ENCODE data around the gene SGTA.
A peak's percentile ranks its signal among the peaks of the same experiment; 100 is the strongest.

SGTA gene

GRCh38 chr19:2721570-2722540 is 61.2 kb downstream of the SGTA start:
- TF ChIP-seq SPI1 (IDR thresholded peaks at IDR 0.05; ENCODE audit: borderline replicate concordance, low read depth) (no peak), CTCF (IDR thresholded peaks at IDR 0.05; ENCODE audit: insufficient read depth, low read length) (no peak), GABPA (IDR thresholded peaks at IDR 0.05; ENCODE audit: low read depth) (no peak), POLR2AphosphoS5 (IDR thresholded peaks at IDR 0.05; ENCODE audit: low read depth) (no peak), REST (IDR thresholded peaks at IDR 0.05; ENCODE audit: insufficient replicate concordance, low read depth) (no peak)
- Histone ChIP-seq H3K4me3 (replicated peaks; ENCODE audit: insufficient read depth, low read length) (peak overlapping the region; percentile 20), H3K27ac (replicated peaks) (no peak overlapping the region), H3K27me3 (ENCODE audit: insufficient read depth, poor library complexity, severe bottlenecking) (peaks cover 18% of the 10 kb centered on the region)
- no peak for DNase-seq (ENCODE audit: low read depth in 1 of 2, low spot score in 1 of 2)

- H3K27ac ChIP-seq (replicated peaks), result no peak within 1 kb of the TSS
- peaks cover 16% of the 10 kb centered on the region for H3K27me3 ChIP-seq (ENCODE audit: insufficient read depth, poor library complexity, severe bottlenecking)
- DNase-seq (ENCODE audit: low read depth in 1 of 2, low spot score in 1 of 2), result no peak
- H3K4me3 ChIP-seq (replicated peaks; ENCODE audit: insufficient read depth, low read length), result peak within 1 kb of the TSS; percentile 25
- no peak for TF ChIP-seq SPI1 (IDR thresholded peaks at IDR 0.05; ENCODE audit: borderline replicate concordance, low read depth)
- TF ChIP-seq REST (IDR thresholded peaks at IDR 0.05; ENCODE audit: insufficient replicate concordance, low read depth), result peak; percentile 84
These were observed 62.1 kb downstream of the SGTA start, which contains the start of gene DIRAS1 for GRCh38 chr19:2720777-2721569. Gene DIRAS1, minus strand, starts transcription at chr19:2721372. Its CDS starts 3,566 bp downstream, at chr19:2717806.

- TF ChIP-seq CTCF (IDR thresholded peaks at IDR 0.05; ENCODE audit: insufficient read depth, low read length), result no peak
- TF ChIP-seq GABPA (IDR thresholded peaks at IDR 0.05; ENCODE audit: low read depth), result no peak
- no peak for TF ChIP-seq REST (IDR thresholded peaks at IDR 0.05; ENCODE audit: insufficient replicate concordance, low read depth)
- no peak for TF ChIP-seq SPI1 (IDR thresholded peaks at IDR 0.05; ENCODE audit: borderline replicate concordance, low read depth)
- no peak for TF ChIP-seq POLR2AphosphoS5 (IDR thresholded peaks at IDR 0.05; ENCODE audit: low read depth)
- Histone ChIP-seq H3K27me3 (ENCODE audit: insufficient read depth, poor library complexity, severe bottlenecking) (peaks cover 16% of the 10 kb centered on the region), H3K27ac (replicated peaks) (no peak overlapping the region), H3K4me3 (replicated peaks; ENCODE audit: insufficient read depth, low read length) (peak overlapping the region; percentile 25)
- no peak for DNase-seq (ENCODE audit: low read depth in 1 of 2, low spot score in 1 of 2)
These were observed 62.9 kb downstream of the SGTA start for GRCh38 chr19:2719920-2720776.
